BLaER1 treated with 17β-estradiol and CSF1 and Interleukin-3, amounts not matched to agents 10 nM and 100 nM (cell line): ENCODE measurements around the gene NFIX.

Source experiments
- H3K27ac ChIP-seq, 11 experiments: shearing (Covaris generic); formaldehyde crosslinking; 2 replicates each; pipeline ENCODE4 v1.8.1; 2022
- H3K27me3 ChIP-seq, 11 experiments: shearing (Covaris generic); formaldehyde crosslinking; 2 replicates each; pipeline ENCODE4 v1.8.1; 2022
- H3K36me3 ChIP-seq, 11 experiments: shearing (Covaris generic); formaldehyde crosslinking; 2 replicates each; pipeline ENCODE4 v1.8.1; 2022
- H3K4me1 ChIP-seq, 10 experiments: shearing (Covaris generic); formaldehyde crosslinking; 2 replicates each; pipeline ENCODE4 v1.8.1; 2022
- H3K4me2 ChIP-seq, 11 experiments: shearing (Covaris generic); formaldehyde crosslinking; 2 replicates each; pipeline ENCODE4 v1.8.1; 2022
- H3K4me3 ChIP-seq, 10 experiments: shearing (Covaris generic); formaldehyde crosslinking; 2 replicates each; pipeline ENCODE4 v1.8.1; 2022
- H3K9ac ChIP-seq, 11 experiments: shearing (Covaris generic); formaldehyde crosslinking; 2 replicates each; pipeline ENCODE4 v1.8.1; 2022
- H3K9me3 ChIP-seq, 11 experiments: shearing (Covaris generic); formaldehyde crosslinking; replicated peaks in 1 of 11; 2 replicates each; pipeline ENCODE4 v1.8.1; 2022
- H4K20me1 ChIP-seq, 11 experiments: shearing (Covaris generic); formaldehyde crosslinking; 2 replicates each; pipeline ENCODE4 v1.8.1; 2022
- Cebpa-rat ChIP-seq, 11 experiments: shearing (Covaris generic); IDR thresholded peaks; 2 replicates each; pipeline ENCODE4 v1.8.1; 2022

NFIX gene

DNA sequence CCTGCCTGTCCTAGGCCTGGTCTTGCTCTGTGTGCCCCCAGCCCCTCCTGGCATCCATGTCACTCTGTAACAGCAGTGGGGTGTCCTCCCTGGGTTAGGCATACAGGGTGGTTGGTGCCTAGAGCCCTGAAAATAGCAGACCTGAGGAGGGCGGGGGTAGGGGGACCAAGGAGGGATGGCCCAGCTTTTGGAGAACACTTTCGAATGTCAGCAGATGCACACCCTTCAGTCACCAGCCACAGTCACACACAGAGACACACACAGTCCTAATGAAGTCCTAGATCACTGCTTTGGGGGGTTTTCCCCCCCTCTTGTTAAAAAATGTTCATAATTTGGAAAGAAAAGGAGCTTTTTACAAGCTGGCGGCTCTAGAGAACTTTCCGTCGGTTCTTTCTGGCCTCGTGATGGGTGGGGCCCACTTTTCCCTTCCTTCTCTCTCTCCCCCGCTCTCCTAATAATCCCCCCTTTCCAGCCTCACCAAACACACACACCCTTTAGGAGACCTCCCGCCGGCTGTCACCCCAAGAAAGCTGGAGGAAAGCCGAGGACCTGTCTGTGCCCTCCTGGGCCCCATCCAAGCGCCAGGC lies 59.4 kb downstream of the NFIX start:
- no peak overlapping the region for H3K27ac ChIP-seq
- peak overlapping the region in 7 of 11 experiments; percentile 23 to 71 (median 59); a peak in 11 of 22 replicates for H3K4me2 ChIP-seq
- H3K27me3 ChIP-seq, result peaks cover 0 to 4% (median 0%) of the 10 kb centered on the region in 11 experiments; a peak in 1 of 22 replicates
- H3K9me3 ChIP-seq, result no peaks in the 10 kb centered on the region
- peak overlapping the region in 6 of 11 experiments; percentile 18 to 41 (median 22); a peak in 5 of 22 replicates for H3K9ac ChIP-seq
- no peak overlapping the region for H3K4me3 ChIP-seq
- H4K20me1 ChIP-seq, result peaks cover 0 to 97% (median 66%) of the 10 kb centered on the region in 11 experiments; a peak in 18 of 22 replicates
- no peak for TF ChIP-seq Cebpa-rat (IDR thresholded peaks at IDR 0.05)
- no peaks in the 10 kb centered on the region for H3K36me3 ChIP-seq
- peaks cover 15 to 85% (median 68%) of the 10 kb centered on the region in 10 experiments for H3K4me1 ChIP-seq

GRCh38 chr19:13055213-13056051 lies 60.2 kb downstream of the NFIX start:
- Histone ChIP-seq H3K27ac (peak overlapping the region in 4 of 11 experiments; percentile 16 to 40 (median 35); a peak in 4 of 22 replicates), H3K4me2 (peak overlapping the region in 9 of 11 experiments; percentile 14 to 74 (median 59); a peak in 16 of 22 replicates), H4K20me1 (peaks cover 0 to 97% (median 65%) of the 10 kb centered on the region in 11 experiments; a peak in 18 of 22 replicates), H3K4me3 (no peak overlapping the region), H3K9me3 (no peaks in the 10 kb centered on the region), H3K4me1 (peaks cover 20 to 85% (median 69%) of the 10 kb centered on the region in 10 experiments), H3K36me3 (no peaks in the 10 kb centered on the region), H3K27me3 (peaks cover 0 to 4% (median 0%) of the 10 kb centered on the region in 11 experiments; a peak in 1 of 22 replicates), H3K9ac (peak overlapping the region in 8 of 11 experiments; percentile 24 to 65 (median 48); a peak in 11 of 22 replicates)
- TF ChIP-seq Cebpa-rat (IDR thresholded peaks at IDR 0.05), result no peak

GRCh38 chr19:13056052-13056660 lies 60.9 kb downstream of the NFIX start:
- H3K27me3 ChIP-seq, result peaks cover 0 to 4% (median 0%) of the 10 kb centered on the region in 11 experiments; a peak in 1 of 22 replicates
- TF ChIP-seq Cebpa-rat (IDR thresholded peaks at IDR 0.05), result no peak
- H4K20me1 ChIP-seq, result peaks cover 0 to 93% (median 61%) of the 10 kb centered on the region in 11 experiments; a peak in 18 of 22 replicates
- H3K4me2 ChIP-seq, result peak overlapping the region in 6 of 11 experiments; percentile 40 to 74 (median 64); a peak in 7 of 22 replicates
- H3K4me3 ChIP-seq, result no peak overlapping the region
- no peaks in the 10 kb centered on the region for H3K36me3 ChIP-seq
- H3K4me1 ChIP-seq, result peaks cover 22 to 85% (median 69%) of the 10 kb centered on the region in 10 experiments
- peak overlapping the region in 3 of 11 experiments; percentile 51 to 65 (median 55); a peak in 3 of 22 replicates for H3K9ac ChIP-seq
- H3K9me3 ChIP-seq, result no peaks in the 10 kb centered on the region
- H3K27ac ChIP-seq, result no peak overlapping the region

DNA sequence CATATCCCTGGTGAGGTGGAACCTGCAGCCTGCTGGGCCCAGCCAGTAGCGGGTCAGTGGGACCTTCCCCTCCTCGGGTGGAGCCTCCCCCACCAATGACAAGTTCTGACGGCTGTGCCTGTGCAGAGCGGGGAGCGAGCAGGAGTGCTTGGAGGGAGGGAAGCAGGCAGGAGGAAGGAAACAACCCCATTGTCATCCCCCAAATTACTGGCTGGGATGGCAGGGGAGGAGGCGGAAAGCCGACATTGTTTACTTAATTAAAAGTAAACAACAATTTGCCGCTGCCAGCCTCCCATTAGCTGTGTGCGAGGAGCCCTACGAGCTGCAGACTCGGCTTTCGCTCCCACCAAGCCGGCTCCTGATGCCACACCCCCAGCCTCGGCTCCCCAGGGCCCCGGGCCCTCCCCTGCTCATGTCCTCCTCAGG lies 61.9 kb downstream of the NFIX start:
- Histone ChIP-seq H3K27me3 (no peaks in the 10 kb centered on the region), H3K4me2 (no peak overlapping the region), H3K9ac (peak overlapping the region in 3 of 11 experiments; percentile 13 to 37 (median 15); a peak in 2 of 22 replicates), H3K4me1 (peaks cover 17 to 85% (median 68%) of the 10 kb centered on the region in 10 experiments), H3K27ac (no peak overlapping the region), H4K20me1 (peaks cover 0 to 92% (median 58%) of the 10 kb centered on the region in 11 experiments; a peak in 18 of 22 replicates), H3K9me3 (no peaks in the 10 kb centered on the region), H3K4me3 (no peak overlapping the region), H3K36me3 (no peaks in the 10 kb centered on the region)
- no peak for TF ChIP-seq Cebpa-rat (IDR thresholded peaks at IDR 0.05)

DNA sequence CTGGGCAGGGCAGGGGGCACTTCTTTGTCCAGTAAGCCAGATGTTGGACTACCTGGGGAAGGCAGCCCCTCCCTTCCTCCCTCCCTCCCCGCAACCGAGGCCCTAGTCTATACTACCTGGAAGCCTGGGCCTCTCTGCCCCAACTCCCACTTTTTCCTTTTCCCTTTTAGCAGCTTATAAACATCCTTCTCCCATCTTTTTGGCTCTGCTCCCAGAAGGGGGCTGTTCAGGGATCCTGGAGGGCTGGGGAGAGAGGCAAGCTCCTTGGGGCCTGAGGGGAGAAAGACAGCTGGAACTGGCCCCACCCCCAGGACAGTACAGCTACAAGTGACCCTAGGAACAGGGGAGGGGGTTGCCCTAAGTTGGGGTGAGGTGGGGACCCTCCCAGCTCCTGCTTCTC lies 62.5 kb downstream of the NFIX start:
- Histone ChIP-seq H3K27ac (no peak overlapping the region), H3K36me3 (no peaks in the 10 kb centered on the region), H4K20me1 (peaks cover 0 to 92% (median 58%) of the 10 kb centered on the region in 11 experiments; a peak in 16 of 22 replicates), H3K4me2 (no peak overlapping the region), H3K27me3 (no peaks in the 10 kb centered on the region), H3K4me3 (no peak overlapping the region), H3K9me3 (no peaks in the 10 kb centered on the region), H3K9ac (peak overlapping the region in 2 of 11 experiments; percentile 4 to 15; a peak in 1 of 22 replicates), H3K4me1 (peaks cover 16 to 85% (median 68%) of the 10 kb centered on the region in 10 experiments)
- TF ChIP-seq Cebpa-rat (IDR thresholded peaks at IDR 0.05), result no peak

- Histone ChIP-seq H3K4me1 (peaks cover 21 to 83% (median 66%) of the 10 kb centered on the region in 10 experiments), H3K4me2 (peak overlapping the region in 1 of 11 experiments; percentile 15; a peak in 1 of 22 replicates), H3K27ac (no peak overlapping the region), H3K9ac (no peak overlapping the region), H3K36me3 (no peaks in the 10 kb centered on the region), H3K4me3 (no peak overlapping the region), H3K27me3 (no peaks in the 10 kb centered on the region), H3K9me3 (no peaks in the 10 kb centered on the region), H4K20me1 (peaks cover 0 to 91% (median 53%) of the 10 kb centered on the region in 11 experiments; a peak in 14 of 22 replicates)
- no peak for TF ChIP-seq Cebpa-rat (IDR thresholded peaks at IDR 0.05)
Observed at GRCh38 chr19:13058951-13059660, 63.8 kb downstream of the NFIX start.

- Histone ChIP-seq H3K36me3 (no peaks in the 10 kb centered on the region), H3K4me1 (peaks cover 25 to 83% (median 65%) of the 10 kb centered on the region in 10 experiments), H3K27me3 (no peaks in the 10 kb centered on the region), H3K27ac (peak overlapping the region in 9 of 11 experiments; percentile 14 to 59 (median 48); a peak in 15 of 22 replicates), H3K4me2 (peak overlapping the region; percentile 83 to 99 (median 94)), H3K9ac (peak overlapping the region; percentile 55 to 71 (median 69); a peak in 21 of 22 replicates), H3K9me3 (no peaks in the 10 kb centered on the region), H3K4me3 (peak overlapping the region; percentile 46 to 71 (median 58); a peak in 19 of 20 replicates), H4K20me1 (peaks cover 0 to 92% (median 48%) of the 10 kb centered on the region in 11 experiments; a peak in 13 of 22 replicates)
- no peak for TF ChIP-seq Cebpa-rat (IDR thresholded peaks at IDR 0.05)
Observed at GRCh38 chr19:13060233-13060963, 65.1 kb downstream of the NFIX start.
